NCI-H1105 (cell line): ENCODE measurements around the gene CMTR1.

Experiments used
- DNase-seq: peaks from one replicate; lab custom pipeline; 2025; lab: John Stamatoyannopoulos, UW

The CMTR1 gene

GRCh38 chr6:37479266-37479854 is 46.3 kb downstream of the CMTR1 start:
- no peak for DNase-seq

GRCh38 chr6:37480118-37480736 is 47.2 kb downstream of the CMTR1 start:
- DNase-seq: no peak

GRCh38 chr6:37480951-37481534 is 48.0 kb downstream of the CMTR1 start:
- no peak for DNase-seq

- no peak for DNase-seq
These were observed 48.9 kb downstream of the CMTR1 start for GRCh38 chr6:37481711-37482605.

- DNase-seq: no peak
These were observed 49.7 kb downstream of the CMTR1 start for GRCh38 chr6:37482606-37483251.

- DNase-seq: no peak
These were observed 50.4 kb downstream of the CMTR1 start for GRCh38 chr6:37483252-37483901.

GRCh38 chr6:37483917-37484785 is 51.1 kb downstream of the CMTR1 start:
- DNase-seq: peak; percentile 44

GRCh38 chr6:37484786-37485170 is 51.8 kb downstream of the CMTR1 start:
- no peak for DNase-seq

GRCh38 chr6:37485291-37485702 is 52.3 kb downstream of the CMTR1 start:
- no peak for DNase-seq

- no peak for DNase-seq
These were observed 53.3 kb downstream of the CMTR1 start for GRCh38 chr6:37486121-37486839.

- DNase-seq: no peak
These were observed 54.8 kb downstream of the CMTR1 start for GRCh38 chr6:37487591-37488380.

GRCh38 chr6:37488476-37488875 is 55.5 kb downstream of the CMTR1 start:
- DNase-seq: no peak

GRCh38 chr6:37489697-37490336 is 56.8 kb downstream of the CMTR1 start:
- DNase-seq: no peak

GRCh38 chr6:37490536-37491170 is 57.6 kb downstream of the CMTR1 start:
- DNase-seq: no peak

- DNase-seq: no peak
These were observed 58.3 kb downstream of the CMTR1 start for GRCh38 chr6:37491171-37491829.

- no peak for DNase-seq
These were observed 58.8 kb downstream of the CMTR1 start for GRCh38 chr6:37491830-37492208.

- peak; percentile 65 for DNase-seq
These were observed 59.4 kb downstream of the CMTR1 start for GRCh38 chr6:37492236-37492972.
